Neural cell (in vitro differentiated cells): Measurements from ENCODE around the gene EPB41. TPM values are rescaled to one million over a fixed set of nuclear protein-coding genes. Genes with fewer than 3 reads are reported as not detected.
"Not testable (repeated sequence)": the region's sequence is repeated elsewhere in the genome, so short reads cannot be mapped to it uniquely, and the experiment has no call there.

Experiments
- H2AFZ ChIP-seq: fragments of 200-600, 300-800 bp; sonication (generic), shearing (Covaris generic); 2 replicates; pipeline ENCODE4 v1.6.0; 2014; ENCODE audit warnings: low read depth, mild to moderate bottlenecking, antibody characterized with exemption, low read length, moderate library complexity
- H3F3A ChIP-seq: fragments of 200-600 bp; shearing (Covaris generic); 2 replicates; pipeline ENCODE4 v1.6.1; 2016; ENCODE audit warnings: mild to moderate bottlenecking, moderate library complexity, mixed read lengths, antibody characterized with exemption, low read length; ENCODE audit not compliant: insufficient read depth, poor library complexity, severe bottlenecking
- H3K27ac ChIP-seq: fragments of 200-600, 300-800 bp; sonication (generic), shearing (Covaris generic); 2 replicates; pipeline ENCODE4 v1.5.1; 2014; ENCODE audit warnings: mild to moderate bottlenecking, low read length, moderate library complexity
- H3K27me3 ChIP-seq: fragments of 300-800, 200-600 bp; sonication (generic), shearing (Covaris generic); 2 replicates; pipeline ENCODE4 v1.6.0; 2014; ENCODE audit warnings: mild to moderate bottlenecking, low read depth, low read length, moderate library complexity; ENCODE audit not compliant: insufficient read depth
- H3K36me3 ChIP-seq: fragments of 300-800, 200-600 bp; sonication (generic), shearing (Covaris generic); 2 replicates; pipeline ENCODE4 v1.5.1; 2014; ENCODE audit warnings: mild to moderate bottlenecking, antibody characterized with exemption, low read length, moderate library complexity; ENCODE audit not compliant: insufficient read depth
- H3K4me2 ChIP-seq: fragments of 300-800, 200-600 bp; sonication (generic), shearing (Covaris generic); 2 replicates; pipeline ENCODE4 v1.6.0; 2014; ENCODE audit warnings: mild to moderate bottlenecking, low read length
- H3K4me3 ChIP-seq: fragments of 300-800, 200-600 bp; sonication (generic), shearing (Covaris generic); 2 replicates; pipeline ENCODE4 v1.5.1; 2014; ENCODE audit warnings: mild to moderate bottlenecking, low read length, moderate library complexity
- H3K79me2 ChIP-seq: fragments of 200-600 bp; shearing (Covaris generic); replicated peaks from 2 replicates; pipeline ENCODE4 v1.6.0; 2014; ENCODE audit warnings: mild to moderate bottlenecking, low read length, moderate library complexity; ENCODE audit not compliant: insufficient read depth
- H3K9ac ChIP-seq: fragments of 300-800, 200-600 bp; sonication (generic), shearing (Covaris generic); 2 replicates; pipeline ENCODE4 v1.6.1; 2016; ENCODE audit warnings: mild to moderate bottlenecking, low read length, mixed read lengths
- H3K9me2 ChIP-seq: fragments of 200-600 bp; shearing (Covaris generic); 2 replicates; pipeline ENCODE4 v1.6.1; 2016; ENCODE audit warnings: mild to moderate bottlenecking, low read length, mixed read lengths; ENCODE audit not compliant: insufficient read depth
- H3K9me3 ChIP-seq: fragments of 200-600, 300-800 bp; sonication (generic), shearing (Covaris generic); 2 replicates; pipeline ENCODE4 v1.6.1; 2016; ENCODE audit warnings: mild to moderate bottlenecking, mixed run types, low read length, moderate library complexity, mixed read lengths
- H4K20me1 ChIP-seq: fragments of 200-600 bp; shearing (Covaris generic); 2 replicates; pipeline ENCODE4 v1.6.1; 2016; ENCODE audit warnings: mild to moderate bottlenecking, mixed run types; ENCODE audit not compliant: insufficient read depth
- EP300 ChIP-seq: fragments of 450-650 bp; conservative IDR thresholded peaks from 2 replicates; pipeline ENCODE4 v1.6.1; 2014; ENCODE audit warnings: antibody characterized with exemption, mild to moderate bottlenecking, moderate library complexity; ENCODE audit not compliant: poor library complexity, severe bottlenecking
- EZH2 ChIP-seq: fragments of 200-600, 300-800 bp; shearing (Covaris generic), sonication (generic); IDR thresholded peaks from 2 replicates; pipeline ENCODE4 v1.6.1; 2014; ENCODE audit warnings: antibody characterized with exemption, low read length, borderline replicate concordance, mild to moderate bottlenecking; ENCODE audit not compliant: insufficient read depth, poor library complexity, severe bottlenecking
- MXI1 ChIP-seq: fragments of 450-650 bp; conservative IDR thresholded peaks from 2 replicates; pipeline ENCODE4 v1.6.1; 2014; ENCODE audit warnings: antibody characterized with exemption, mild to moderate bottlenecking; ENCODE audit not compliant: poor library complexity, severe bottlenecking
- POLR2AphosphoS5 ChIP-seq: IDR thresholded peaks from 2 replicates; pipeline ENCODE4 v1.6.1; 2012
- RAD21 ChIP-seq: fragments of 450-650 bp; conservative IDR thresholded peaks from 2 replicates; pipeline ENCODE4 v1.6.1; 2014; ENCODE audit warnings: antibody characterized with exemption, mild to moderate bottlenecking, moderate library complexity
- SMC3 ChIP-seq: fragments of 450-650 bp; conservative IDR thresholded peaks from 2 replicates; pipeline ENCODE4 v1.6.1; 2014; ENCODE audit warnings: antibody characterized with exemption, mild to moderate bottlenecking, moderate library complexity; ENCODE audit not compliant: poor library complexity
- TAF1 ChIP-seq: IDR thresholded peaks from 2 replicates; pipeline ENCODE4 v1.6.1; 2012; ENCODE audit warnings: low read depth
- polyA plus RNA-seq: library from polyadenylated mRNA; depleted of rRNA; stranded (reverse); fragments of >200 nt; gene quantifications from 2 replicates; pipeline ENCODE4 v1.2.3, GENCODE V29; 2014
- TF ChIP-seq, protein P1 (sequence below): IDR thresholded peaks from 2 replicates; pipeline ENCODE4 v1.6.1; 2012; ENCODE audit warnings: borderline replicate concordance
- TF ChIP-seq, protein P2 (sequence below): fragments of 450-650 bp; IDR thresholded peaks from 2 replicates; pipeline ENCODE4 v1.5.1; 2014; ENCODE audit warnings: antibody characterized with exemption, mild to moderate bottlenecking, moderate library complexity; ENCODE audit not compliant: poor library complexity, severe bottlenecking

Gene EPB41
- polyA plus RNA-seq, 1 donor from 2014 or later = 62.0 TPM

GRCh38 chr1:29043274-29043965, 129.1 kb downstream of the EPB41 start:
- Histone ChIP-seq H3K27me3 (no peaks in the 10 kb centered on the region), H3K4me2 (no peak overlapping the region), H4K20me1 (no peaks in the 10 kb centered on the region), H3K27ac (no peak overlapping the region), H3K9ac (no peak overlapping the region), H3K79me2 (no peaks in the 10 kb centered on the region), H3K9me3 (no peaks in the 10 kb centered on the region), H3F3A (no peaks in the 10 kb centered on the region), H3K9me2 (no peaks in the 10 kb centered on the region), H3K36me3 (no peaks in the 10 kb centered on the region), H3K4me3 (no peak overlapping the region), H2AFZ (no peak overlapping the region)
- TF ChIP-seq, protein P1, sequence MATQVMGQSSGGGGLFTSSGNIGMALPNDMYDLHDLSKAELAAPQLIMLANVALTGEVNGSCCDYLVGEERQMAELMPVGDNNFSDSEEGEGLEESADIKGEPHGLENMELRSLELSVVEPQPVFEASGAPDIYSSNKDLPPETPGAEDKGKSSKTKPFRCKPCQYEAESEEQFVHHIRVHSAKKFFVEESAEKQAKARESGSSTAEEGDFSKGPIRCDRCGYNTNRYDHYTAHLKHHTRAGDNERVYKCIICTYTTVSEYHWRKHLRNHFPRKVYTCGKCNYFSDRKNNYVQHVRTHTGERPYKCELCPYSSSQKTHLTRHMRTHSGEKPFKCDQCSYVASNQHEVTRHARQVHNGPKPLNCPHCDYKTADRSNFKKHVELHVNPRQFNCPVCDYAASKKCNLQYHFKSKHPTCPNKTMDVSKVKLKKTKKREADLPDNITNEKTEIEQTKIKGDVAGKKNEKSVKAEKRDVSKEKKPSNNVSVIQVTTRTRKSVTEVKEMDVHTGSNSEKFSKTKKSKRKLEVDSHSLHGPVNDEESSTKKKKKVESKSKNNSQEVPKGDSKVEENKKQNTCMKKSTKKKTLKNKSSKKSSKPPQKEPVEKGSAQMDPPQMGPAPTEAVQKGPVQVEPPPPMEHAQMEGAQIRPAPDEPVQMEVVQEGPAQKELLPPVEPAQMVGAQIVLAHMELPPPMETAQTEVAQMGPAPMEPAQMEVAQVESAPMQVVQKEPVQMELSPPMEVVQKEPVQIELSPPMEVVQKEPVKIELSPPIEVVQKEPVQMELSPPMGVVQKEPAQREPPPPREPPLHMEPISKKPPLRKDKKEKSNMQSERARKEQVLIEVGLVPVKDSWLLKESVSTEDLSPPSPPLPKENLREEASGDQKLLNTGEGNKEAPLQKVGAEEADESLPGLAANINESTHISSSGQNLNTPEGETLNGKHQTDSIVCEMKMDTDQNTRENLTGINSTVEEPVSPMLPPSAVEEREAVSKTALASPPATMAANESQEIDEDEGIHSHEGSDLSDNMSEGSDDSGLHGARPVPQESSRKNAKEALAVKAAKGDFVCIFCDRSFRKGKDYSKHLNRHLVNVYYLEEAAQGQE = no peak
- TF ChIP-seq SMC3 (no peak), POLR2AphosphoS5 (no peak), MXI1 (no peak), EP300 (no peak), EZH2 (no peak), TAF1 (no peak), RAD21 (no peak)
- TF ChIP-seq, protein P2, sequence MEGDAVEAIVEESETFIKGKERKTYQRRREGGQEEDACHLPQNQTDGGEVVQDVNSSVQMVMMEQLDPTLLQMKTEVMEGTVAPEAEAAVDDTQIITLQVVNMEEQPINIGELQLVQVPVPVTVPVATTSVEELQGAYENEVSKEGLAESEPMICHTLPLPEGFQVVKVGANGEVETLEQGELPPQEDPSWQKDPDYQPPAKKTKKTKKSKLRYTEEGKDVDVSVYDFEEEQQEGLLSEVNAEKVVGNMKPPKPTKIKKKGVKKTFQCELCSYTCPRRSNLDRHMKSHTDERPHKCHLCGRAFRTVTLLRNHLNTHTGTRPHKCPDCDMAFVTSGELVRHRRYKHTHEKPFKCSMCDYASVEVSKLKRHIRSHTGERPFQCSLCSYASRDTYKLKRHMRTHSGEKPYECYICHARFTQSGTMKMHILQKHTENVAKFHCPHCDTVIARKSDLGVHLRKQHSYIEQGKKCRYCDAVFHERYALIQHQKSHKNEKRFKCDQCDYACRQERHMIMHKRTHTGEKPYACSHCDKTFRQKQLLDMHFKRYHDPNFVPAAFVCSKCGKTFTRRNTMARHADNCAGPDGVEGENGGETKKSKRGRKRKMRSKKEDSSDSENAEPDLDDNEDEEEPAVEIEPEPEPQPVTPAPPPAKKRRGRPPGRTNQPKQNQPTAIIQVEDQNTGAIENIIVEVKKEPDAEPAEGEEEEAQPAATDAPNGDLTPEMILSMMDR = no peak

- Histone ChIP-seq H3K9me3 (no peaks in the 10 kb centered on the region), H3F3A (no peaks in the 10 kb centered on the region), H2AFZ (no peak overlapping the region), H4K20me1 (no peaks in the 10 kb centered on the region), H3K9me2 (no peaks in the 10 kb centered on the region), H3K27me3 (no peaks in the 10 kb centered on the region), H3K36me3 (no peaks in the 10 kb centered on the region), H3K27ac (no peak overlapping the region), H3K4me3 (no peak overlapping the region), H3K79me2 (no peaks in the 10 kb centered on the region), H3K4me2 (no peak overlapping the region), H3K9ac (no peak overlapping the region)
- TF ChIP-seq RAD21 = no peak
- TF ChIP-seq, protein P2 = no peak
- TF ChIP-seq, protein P1 = no peak
- no peak for TF ChIP-seq EP300
- no peak for TF ChIP-seq SMC3
- no peak for TF ChIP-seq EZH2
- TF ChIP-seq POLR2AphosphoS5 = no peak
- TF ChIP-seq MXI1 = no peak
- TF ChIP-seq TAF1 = no peak
These were observed 129.6 kb downstream of the EPB41 start for GRCh38 chr1:29044010-29044409.

DNA sequence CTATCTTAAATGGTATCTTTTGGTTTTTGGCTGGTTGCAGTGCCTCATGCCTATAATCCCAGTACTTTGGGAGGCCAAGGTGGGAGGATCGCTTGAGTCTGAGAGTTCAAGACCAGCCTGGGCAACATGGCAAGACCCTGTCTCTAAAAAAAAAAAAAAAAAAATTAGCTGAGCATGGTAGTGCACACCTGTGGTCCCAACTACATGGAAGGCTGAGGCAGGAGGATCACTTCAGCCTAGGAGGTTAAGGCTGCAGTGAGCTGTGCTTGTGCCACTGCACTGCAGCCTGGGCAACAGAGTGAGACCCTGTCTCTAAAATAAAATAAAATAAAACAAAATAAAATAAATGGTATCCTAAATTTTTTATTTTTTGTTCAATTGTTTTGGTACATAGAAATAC, 131.3 kb downstream of the EPB41 start:
- H3K27ac ChIP-seq, H3K9ac ChIP-seq, H3K4me2 ChIP-seq, H3K4me3 ChIP-seq, H4K20me1 ChIP-seq, H3K9me3 ChIP-seq, H2AFZ ChIP-seq, H3K9me2 ChIP-seq, H3K36me3 ChIP-seq, H3F3A ChIP-seq, H3K27me3 ChIP-seq, H3K79me2 ChIP-seq: not testable (repeated sequence)
